Measurements from ENCODE around the gene MUS81.

Gene MUS81

GRCh38 chr11:65863889-65864705, 3.9 kb downstream of the MUS81 start:
- TF ChIP-seq, protein P1, sequence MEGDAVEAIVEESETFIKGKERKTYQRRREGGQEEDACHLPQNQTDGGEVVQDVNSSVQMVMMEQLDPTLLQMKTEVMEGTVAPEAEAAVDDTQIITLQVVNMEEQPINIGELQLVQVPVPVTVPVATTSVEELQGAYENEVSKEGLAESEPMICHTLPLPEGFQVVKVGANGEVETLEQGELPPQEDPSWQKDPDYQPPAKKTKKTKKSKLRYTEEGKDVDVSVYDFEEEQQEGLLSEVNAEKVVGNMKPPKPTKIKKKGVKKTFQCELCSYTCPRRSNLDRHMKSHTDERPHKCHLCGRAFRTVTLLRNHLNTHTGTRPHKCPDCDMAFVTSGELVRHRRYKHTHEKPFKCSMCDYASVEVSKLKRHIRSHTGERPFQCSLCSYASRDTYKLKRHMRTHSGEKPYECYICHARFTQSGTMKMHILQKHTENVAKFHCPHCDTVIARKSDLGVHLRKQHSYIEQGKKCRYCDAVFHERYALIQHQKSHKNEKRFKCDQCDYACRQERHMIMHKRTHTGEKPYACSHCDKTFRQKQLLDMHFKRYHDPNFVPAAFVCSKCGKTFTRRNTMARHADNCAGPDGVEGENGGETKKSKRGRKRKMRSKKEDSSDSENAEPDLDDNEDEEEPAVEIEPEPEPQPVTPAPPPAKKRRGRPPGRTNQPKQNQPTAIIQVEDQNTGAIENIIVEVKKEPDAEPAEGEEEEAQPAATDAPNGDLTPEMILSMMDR (IDR thresholded peaks at IDR 0.05; ENCODE audit: extremely low read depth, missing control alignments), result no peak
- DNase-seq (ENCODE audit: low spot score), result no peak

- DNase-seq (ENCODE audit: low spot score), result no peak
- TF ChIP-seq, protein P1 (IDR thresholded peaks at IDR 0.05; ENCODE audit: extremely low read depth, missing control alignments), result no peak
Measured at GRCh38 chr11:65864706-65865471, 4.7 kb downstream of the MUS81 start.

DNA sequence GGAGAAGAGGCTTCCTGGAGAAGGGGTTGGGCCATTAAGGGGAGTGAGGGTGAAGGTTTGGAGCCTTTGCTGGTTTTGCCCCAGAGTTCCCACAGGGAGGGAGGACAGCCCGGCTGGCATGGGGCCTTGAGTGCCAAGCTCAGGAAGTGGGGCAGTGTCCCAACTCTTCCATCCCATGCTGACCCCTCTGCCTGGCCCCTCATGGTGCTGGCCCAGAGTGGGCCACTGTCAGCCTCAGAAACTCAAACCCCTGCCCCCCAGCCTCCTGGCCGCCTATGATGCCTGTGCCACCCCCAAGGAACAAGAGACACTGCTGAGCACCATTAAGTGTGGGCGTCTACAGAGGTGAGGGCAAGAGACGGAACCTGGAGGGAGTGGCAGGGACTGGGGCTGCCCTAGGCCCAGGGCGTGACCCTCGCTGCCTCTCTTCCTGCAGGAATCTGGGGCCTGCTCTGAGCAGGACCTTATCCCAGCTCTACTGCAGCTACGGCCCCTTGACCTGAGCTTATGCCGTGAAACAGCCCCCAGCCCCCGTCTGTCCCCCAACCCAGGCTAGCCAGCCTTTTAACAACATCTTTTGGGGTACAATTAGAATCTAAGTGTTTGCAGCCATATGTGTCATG, 5.4 kb downstream of the MUS81 start:
- DNase-seq (ENCODE audit: low spot score), result no peak
- TF ChIP-seq, protein P1 (IDR thresholded peaks at IDR 0.05; ENCODE audit: extremely low read depth, missing control alignments), result no peak

- DNase-seq (ENCODE audit: low spot score), result no peak
- TF ChIP-seq, protein P1 (IDR thresholded peaks at IDR 0.05; ENCODE audit: extremely low read depth, missing control alignments), result no peak
Measured at GRCh38 chr11:65866509-65867283, 6.5 kb downstream of the MUS81 start.

DNA sequence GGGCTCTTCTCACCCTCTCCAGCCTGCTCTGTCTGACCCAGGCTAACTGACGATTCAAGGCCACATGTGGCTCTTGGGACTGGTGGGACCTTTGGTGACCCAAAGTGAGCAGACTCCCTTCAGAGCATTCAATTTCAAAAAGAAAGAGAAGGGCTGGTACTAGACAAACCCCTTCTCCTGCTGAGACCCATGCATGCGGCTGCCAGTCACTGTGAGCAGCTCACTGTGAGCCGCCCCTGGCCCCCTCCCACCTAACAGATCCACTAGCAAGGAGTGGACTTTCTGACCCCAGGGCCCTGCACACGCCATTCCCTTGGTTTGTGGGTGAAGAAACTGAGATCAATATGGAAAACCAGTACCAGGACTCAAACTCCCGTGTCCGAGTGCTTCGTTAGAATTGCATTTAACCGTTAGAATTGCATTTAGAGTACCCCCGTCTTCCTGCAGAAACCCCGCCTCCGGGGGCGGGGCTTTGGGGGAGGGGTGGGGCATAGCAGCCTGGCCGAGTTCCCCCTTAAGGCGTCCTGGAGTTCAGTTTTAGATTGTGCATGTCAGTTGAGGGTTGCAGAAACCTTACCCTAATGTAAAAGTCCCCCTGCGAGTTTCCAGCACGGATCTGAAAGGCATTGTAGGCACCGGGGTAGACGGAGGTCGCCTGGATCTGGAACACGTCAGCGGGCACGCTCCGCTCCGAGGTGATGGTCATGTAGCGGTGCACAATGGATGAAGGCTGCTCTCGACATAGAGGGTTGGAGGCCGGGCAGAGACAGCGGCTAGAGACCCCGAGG, 7.2 kb downstream of the MUS81 start:
- TF ChIP-seq, protein P1 (IDR thresholded peaks at IDR 0.05; ENCODE audit: extremely low read depth, missing control alignments), result no peak
- no peak for DNase-seq (ENCODE audit: low spot score)

DNA sequence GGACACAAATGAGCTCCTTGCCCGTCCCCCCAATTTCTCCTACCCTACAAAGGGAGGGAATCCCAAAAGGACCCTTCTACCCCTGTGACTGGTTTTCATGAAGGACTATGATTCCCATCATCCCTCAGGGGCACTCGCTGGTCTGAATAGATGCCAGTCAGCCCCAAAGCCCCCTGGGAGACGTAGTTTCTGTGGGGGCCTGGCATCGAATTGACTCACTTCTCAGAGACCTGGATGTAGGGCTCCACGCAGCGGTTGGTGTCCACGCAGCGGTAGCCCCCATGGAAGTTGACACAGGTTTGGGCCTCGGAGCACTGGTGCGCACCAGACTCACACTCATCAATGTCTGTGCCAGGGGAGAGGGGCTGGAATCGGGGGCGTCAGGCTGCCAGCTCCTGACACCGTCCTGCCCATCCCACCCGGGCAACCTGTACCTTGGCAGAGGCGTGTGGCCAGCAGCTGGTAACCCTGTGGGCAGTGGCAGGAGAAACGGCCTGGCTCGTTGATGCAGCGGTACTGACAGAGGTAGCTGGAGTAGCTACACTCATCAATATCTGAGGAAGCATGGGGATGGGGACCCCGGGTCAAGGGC, 7.9 kb downstream of the MUS81 start:
- TF ChIP-seq, protein P1 (IDR thresholded peaks at IDR 0.05; ENCODE audit: extremely low read depth, missing control alignments), result no peak
- no peak for DNase-seq (ENCODE audit: low spot score)

All from GM20000 (cell line).